Mesenchymal stem cell (in vitro differentiated cells and primary cell): Measurements from ENCODE around the gene RFTN1.

Experiments used
- DNase-seq: peaks from one replicate; pipeline ENCODE4 v3.0.0-alpha.2; 2013
- H2AFZ ChIP-seq: one replicate; pipeline ENCODE4 v1.6.1; 2013; ENCODE audit warnings: low read depth, mild to moderate bottlenecking, control low read depth, inconsistent platforms, low read length, moderate library complexity
- H2AK5ac ChIP-seq: 2 replicates; pipeline ENCODE4 v1.6.1; 2013; ENCODE audit warnings: low read length, moderate library complexity, mild to moderate bottlenecking, inconsistent platforms; ENCODE audit not compliant: severe bottlenecking
- H2BK120ac ChIP-seq: one replicate; pipeline ENCODE4 v1.6.1; 2013; ENCODE audit warnings: low read depth, mild to moderate bottlenecking, inconsistent platforms, low read length, moderate library complexity
- H2BK12ac ChIP-seq, 2 experiments: one replicate each; pipeline ENCODE4 v1.6.1; 2013; ENCODE audit warnings: inconsistent platforms in 2 of 2, low read length in 2 of 2, mild to moderate bottlenecking in 2 of 2, moderate library complexity in 2 of 2, control low read depth in 1 of 2
- H2BK15ac ChIP-seq: one replicate; pipeline ENCODE4 v1.6.1; 2013; ENCODE audit warnings: mild to moderate bottlenecking, low read depth, inconsistent platforms; ENCODE audit not compliant: poor library complexity, severe bottlenecking
- H2BK5ac ChIP-seq: 2 replicates; pipeline ENCODE4 v1.6.1; 2013; ENCODE audit warnings: low read depth, mild to moderate bottlenecking, low read length, control low read depth, inconsistent platforms; ENCODE audit not compliant: poor library complexity, severe bottlenecking
- H3K14ac ChIP-seq, 2 experiments: one replicate each; pipeline ENCODE4 v1.6.1; 2013; ENCODE audit warnings: inconsistent platforms in 2 of 2, low read length in 2 of 2, control low read depth in 1 of 2, mild to moderate bottlenecking in 1 of 2, moderate library complexity in 1 of 2
- H3K18ac ChIP-seq, 2 experiments: one replicate each; pipeline ENCODE4 v1.6.1; 2013; ENCODE audit warnings: inconsistent platforms in 2 of 2, low read length in 2 of 2, control low read depth in 1 of 2, low read depth in 1 of 2, mild to moderate bottlenecking in 1 of 2
- H3K23ac ChIP-seq, 2 experiments: one replicate each; pipeline ENCODE4 v1.6.1; 2013; ENCODE audit warnings: inconsistent platforms in 2 of 2, low read length in 2 of 2, mild to moderate bottlenecking in 2 of 2, moderate library complexity in 2 of 2, control low read depth in 1 of 2
- H3K27ac ChIP-seq: 2 replicates; pipeline ENCODE4 v1.5.1; 2013; ENCODE audit warnings: mild to moderate bottlenecking, moderate library complexity, low read length, control low read depth, inconsistent platforms; ENCODE audit not compliant: poor library complexity, severe bottlenecking
- H3K27me3 ChIP-seq, 2 experiments: 2 replicates each; pipeline versions ENCODE4 v1.6.1 to v1.7.0; 2013; ENCODE audit warnings: low read length in 2 of 2, mild to moderate bottlenecking in 2 of 2, moderate library complexity in 2 of 2, control low read depth in 1 of 2, inconsistent platforms in 1 of 2; ENCODE audit not compliant: control insufficient read depth in 1 of 2, insufficient read depth in 1 of 2
- H3K36me3 ChIP-seq, 2 experiments: 2 replicates each; pipeline versions ENCODE4 v1.6.1 to v1.7.0; 2013; ENCODE audit warnings: low read length in 2 of 2, control low read depth in 1 of 2, inconsistent platforms in 1 of 2, low read depth in 1 of 2, mild to moderate bottlenecking in 1 of 2; ENCODE audit not compliant: insufficient read depth in 2 of 2, control insufficient read depth in 1 of 2
- H3K4ac ChIP-seq, 2 experiments: one replicate each; pipeline ENCODE4 v1.6.1; 2013; ENCODE audit warnings: inconsistent platforms in 2 of 2, low read length in 2 of 2, mild to moderate bottlenecking in 2 of 2, moderate library complexity in 2 of 2, control low read depth in 1 of 2, low read depth in 1 of 2
- H3K4me1 ChIP-seq: 2 replicates; pipeline ENCODE4 v1.6.1; 2013; ENCODE audit warnings: low read depth, low read length, control low read depth; ENCODE audit not compliant: control insufficient read depth, insufficient read depth
- H3K4me2 ChIP-seq: 2 replicates; pipeline ENCODE4 v1.6.1; 2013; ENCODE audit warnings: low read length, mild to moderate bottlenecking, inconsistent platforms; ENCODE audit not compliant: poor library complexity, severe bottlenecking
- H3K4me3 ChIP-seq, 2 experiments: 2 replicates each; pipeline versions ENCODE4 v1.5.1 to v1.7.0; 2013; ENCODE audit warnings: low read length in 2 of 2, mild to moderate bottlenecking in 2 of 2, control low read depth in 1 of 2, low read depth in 1 of 2; ENCODE audit not compliant: insufficient read depth in 1 of 2
- H3K79me1 ChIP-seq: replicated peaks from 2 replicates; pipeline ENCODE4 v1.6.1; 2013; ENCODE audit warnings: mild to moderate bottlenecking, control low read depth, low read length, inconsistent platforms; ENCODE audit not compliant: poor library complexity, severe bottlenecking
- H3K9ac ChIP-seq: 2 replicates; pipeline ENCODE4 v1.7.0; 2013; ENCODE audit warnings: mild to moderate bottlenecking, low read length, moderate library complexity
- H3K9me3 ChIP-seq: 2 replicates; pipeline ENCODE4 v1.7.0; 2013; ENCODE audit warnings: mild to moderate bottlenecking, low read length; ENCODE audit not compliant: control insufficient read depth
- H4K8ac ChIP-seq: one replicate; pipeline ENCODE4 v1.6.1; 2013; ENCODE audit warnings: inconsistent platforms, mild to moderate bottlenecking, low read length, moderate library complexity
- H4K91ac ChIP-seq: one replicate; pipeline ENCODE4 v1.6.1; 2013; ENCODE audit warnings: mild to moderate bottlenecking, low read length, inconsistent platforms
- WGBS: methylation state at CpG from one replicate; pipeline ENCODE4 v1.1.7; 2013; ENCODE audit warnings: mixed read lengths; 5-methylcytosine and 5-hydroxymethylcytosine counted together

The RFTN1 gene

DNA sequence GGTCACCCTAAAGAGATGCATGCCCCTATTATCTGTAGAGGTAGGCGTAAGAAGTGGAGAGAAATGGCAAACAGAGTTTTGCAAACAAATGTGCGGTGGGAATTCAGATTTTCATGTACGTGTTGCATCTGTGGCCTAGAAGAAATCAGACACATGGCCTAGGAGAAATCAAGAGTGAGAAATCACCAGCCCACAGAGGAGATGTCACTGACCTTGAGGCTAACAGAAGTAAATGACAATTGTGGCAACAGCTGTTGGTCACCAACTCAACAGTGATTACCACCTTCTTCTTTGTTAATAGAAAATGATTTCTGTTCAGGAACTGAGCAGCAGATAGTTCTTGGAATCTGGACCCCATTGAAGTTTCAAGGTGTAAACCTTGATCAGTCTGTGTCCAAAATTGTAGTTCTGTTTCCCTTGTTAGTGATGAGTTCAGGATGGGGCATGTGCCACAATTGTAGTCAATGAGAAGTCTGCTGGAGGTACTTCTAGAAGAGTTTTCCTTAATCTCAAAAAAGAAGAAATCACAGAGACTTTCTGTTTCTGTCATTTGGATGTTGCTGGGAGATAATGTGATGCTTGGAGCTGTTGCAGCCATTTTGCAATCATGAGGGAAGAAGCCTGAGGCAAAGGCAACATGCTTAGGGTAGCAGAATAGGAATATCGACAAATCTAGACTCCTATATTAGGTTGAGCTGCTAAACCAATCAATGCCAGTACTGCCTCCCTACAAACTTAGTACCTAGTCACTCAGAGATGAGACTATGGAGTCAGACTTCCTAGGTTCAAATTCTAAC is 34.3 kb upstream of the RFTN1 start:
- WGBS, result 96% methylated on average over 4 of the region's 4 CpGs
- H2BK15ac ChIP-seq, result no peak overlapping the region
- peaks cover 2% of the 10 kb centered on the region for H3K4me1 ChIP-seq
- H3K27ac ChIP-seq, result no peak overlapping the region
- H2AFZ ChIP-seq, result no peak overlapping the region
- H4K8ac ChIP-seq, result no peak overlapping the region
- H3K9ac ChIP-seq, result no peak overlapping the region
- H3K14ac ChIP-seq, result no peak overlapping the region
- no peak overlapping the region for H3K4ac ChIP-seq
- no peak overlapping the region for H2BK120ac ChIP-seq
- no peak overlapping the region for H3K4me2 ChIP-seq
- H3K9me3 ChIP-seq, result no peaks in the 10 kb centered on the region
- H2AK5ac ChIP-seq, result no peak overlapping the region
- H3K18ac ChIP-seq, result no peak overlapping the region
- H4K91ac ChIP-seq, result no peak overlapping the region
- H3K4me3 ChIP-seq, result no peak overlapping the region
- no peak overlapping the region for H2BK5ac ChIP-seq
- no peaks in the 10 kb centered on the region for H3K79me1 ChIP-seq
- H3K36me3 ChIP-seq, result no peaks in the 10 kb centered on the region
- no peak overlapping the region for H2BK12ac ChIP-seq
- H3K27me3 ChIP-seq, result peaks cover 6 to 9% of the 10 kb centered on the region in 2 experiments
- no peak for DNase-seq
- H3K23ac ChIP-seq, result no peak overlapping the region

DNA sequence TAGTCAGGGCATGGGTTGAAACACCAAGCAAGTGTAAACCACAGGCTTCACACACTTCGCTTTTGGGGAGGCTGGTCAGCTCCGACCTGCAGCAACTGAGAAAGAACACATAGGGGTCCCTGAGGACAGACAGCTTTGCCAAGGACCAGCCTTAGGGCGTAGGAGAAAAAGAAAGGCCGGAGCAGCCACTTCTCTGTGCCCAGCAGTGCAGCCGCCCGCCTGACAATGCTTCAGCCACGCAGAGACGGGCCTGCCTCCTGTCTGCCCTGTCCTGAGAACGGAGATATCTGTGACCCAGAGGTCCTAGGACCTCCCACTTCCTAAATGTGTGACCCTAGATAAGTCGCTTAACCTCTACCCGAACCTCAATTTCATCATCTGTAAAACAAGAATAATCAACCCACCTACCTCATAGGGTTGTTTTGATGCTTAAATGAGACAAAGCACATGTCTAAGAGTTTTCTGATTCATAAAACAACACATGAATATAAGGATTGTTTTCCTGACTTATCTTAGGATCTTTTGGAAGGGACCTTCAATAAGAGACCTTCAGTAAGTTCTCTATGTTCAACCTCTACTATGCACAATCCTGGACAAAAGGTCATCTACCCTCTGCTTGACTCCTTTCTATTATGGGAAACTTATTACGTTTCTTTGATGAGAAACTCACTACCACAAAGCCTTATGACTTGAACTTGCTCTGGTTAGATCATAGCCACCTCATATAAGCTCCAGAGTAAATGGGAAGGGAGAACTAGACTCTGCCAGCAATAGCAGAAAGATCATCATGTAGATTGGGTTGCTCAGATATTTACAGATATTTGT is 32.9 kb upstream of the RFTN1 start:
- no peak overlapping the region for H3K14ac ChIP-seq
- no peak overlapping the region for H2BK120ac ChIP-seq
- no peaks in the 10 kb centered on the region for H3K36me3 ChIP-seq
- H2AFZ ChIP-seq, result no peak overlapping the region
- H2BK15ac ChIP-seq, result no peak overlapping the region
- H3K23ac ChIP-seq, result no peak overlapping the region
- H3K79me1 ChIP-seq, result no peaks in the 10 kb centered on the region
- H3K4me3 ChIP-seq, result no peak overlapping the region
- WGBS, result 90% methylated on average over 10 of the region's 12 CpGs
- no peak overlapping the region for H2AK5ac ChIP-seq
- no peak overlapping the region for H3K9ac ChIP-seq
- H2BK5ac ChIP-seq, result no peak overlapping the region
- no peak overlapping the region for H4K91ac ChIP-seq
- DNase-seq, result no peak
- H3K4ac ChIP-seq, result no peak overlapping the region
- peaks cover 2% of the 10 kb centered on the region for H3K4me1 ChIP-seq
- H3K4me2 ChIP-seq, result no peak overlapping the region
- no peak overlapping the region for H4K8ac ChIP-seq
- H3K27ac ChIP-seq, result no peak overlapping the region
- H3K27me3 ChIP-seq, result peaks cover 6% of the 10 kb centered on the region in 2 experiments
- no peak overlapping the region for H2BK12ac ChIP-seq
- no peak overlapping the region for H3K18ac ChIP-seq
- H3K9me3 ChIP-seq, result no peaks in the 10 kb centered on the region

DNA sequence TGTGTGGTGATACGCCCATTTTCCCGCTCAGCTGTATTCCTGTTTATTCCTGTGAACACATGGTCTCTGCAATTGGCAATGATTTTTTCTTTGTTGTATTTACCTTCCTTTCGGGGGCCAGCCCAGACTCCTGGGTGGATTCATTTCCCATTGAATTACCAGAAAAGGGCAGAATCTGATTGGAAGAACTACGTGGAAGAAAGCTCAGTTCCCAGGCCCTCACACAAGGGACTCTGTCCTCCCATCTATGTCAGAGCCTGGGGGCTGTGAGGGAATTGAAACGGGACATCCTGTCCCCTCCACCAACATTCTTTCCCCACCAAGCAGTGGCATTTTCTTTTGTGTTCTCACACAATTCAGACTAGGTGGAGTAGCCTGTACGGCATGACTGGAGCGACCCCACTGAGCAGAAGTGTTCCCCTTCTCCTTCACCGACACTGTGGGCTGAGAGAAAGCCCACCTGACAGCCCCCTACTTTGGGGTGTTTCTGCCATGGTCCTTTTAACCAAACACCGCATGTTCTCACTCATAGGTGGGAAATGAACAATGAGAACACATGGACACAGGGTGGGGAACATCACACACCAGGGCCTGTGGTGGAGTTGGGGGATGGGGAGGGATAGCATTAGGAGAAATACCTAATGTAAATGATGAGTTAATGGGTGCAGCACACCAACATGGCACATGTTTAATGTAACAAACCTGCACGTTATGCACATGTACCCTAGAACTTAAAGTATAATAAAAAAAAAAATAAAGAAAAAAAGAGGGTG is 32.1 kb upstream of the RFTN1 start:
- Histone ChIP-seq H4K8ac (no peak overlapping the region), H3K4ac (no peak overlapping the region)
- 89% methylated on average over 9 of the region's 10 CpGs for WGBS

More for the DNA sequence above, 32.1 kb upstream of the RFTN1 start:
- H3K4me3 ChIP-seq, result no peak overlapping the region
- DNase-seq, result no peak
- no peak overlapping the region for H4K91ac ChIP-seq
- no peak overlapping the region for H3K14ac ChIP-seq
- no peak overlapping the region for H2BK120ac ChIP-seq
- H3K79me1 ChIP-seq, result no peaks in the 10 kb centered on the region
- H2AFZ ChIP-seq, result no peak overlapping the region
- no peak overlapping the region for H3K23ac ChIP-seq
- no peak overlapping the region for H2BK15ac ChIP-seq
- H2BK5ac ChIP-seq, result no peak overlapping the region
- no peak overlapping the region for H3K4me2 ChIP-seq
- peaks cover 6 to 8% of the 10 kb centered on the region in 2 experiments for H3K27me3 ChIP-seq
- H2BK12ac ChIP-seq, result no peak overlapping the region
- H3K27ac ChIP-seq, result no peak overlapping the region
- no peak overlapping the region for H3K18ac ChIP-seq
- no peaks in the 10 kb centered on the region for H3K36me3 ChIP-seq
- H3K9me3 ChIP-seq, result no peaks in the 10 kb centered on the region
- H2AK5ac ChIP-seq, result no peak overlapping the region
- H3K4me1 ChIP-seq, result peaks cover 2% of the 10 kb centered on the region
- H3K9ac ChIP-seq, result no peak overlapping the region
